H1 (cell line): Measurements from ENCODE around the gene EYA2. TPM values are rescaled to one million over a fixed set of nuclear protein-coding genes. Genes with fewer than 3 reads are reported as not detected.
"Not testable (repeated sequence)": the region's sequence is repeated elsewhere in the genome, so short reads cannot be mapped to it uniquely, and the experiment has no call there.

Source experiments
- CTCF ChIA-PET: fragments of 300-600 bp; sonication (Branson Sonifier 250); formaldehyde crosslinking; loops from one replicate; lab custom pipeline; 2021; ENCODE audit not compliant: partially characterized antibody; lab: Charles Lee
- POLR2A ChIA-PET: fragments of 300-600 bp; sonication (Branson Sonifier 250); formaldehyde crosslinking; loops from one replicate; lab custom pipeline; 2021; ENCODE audit warnings: inconsistent platforms; ENCODE audit not compliant: partially characterized antibody; lab: Charles Lee
- DNase-seq, 2 experiments: peaks; one replicate each; pipeline versions ENCODE4 v3.0.0 to v3.0.0-alpha.2; 2010 to 2022; ENCODE audit warnings: low spot score in 2 of 2, low read depth in 1 of 2, mixed read lengths in 1 of 2
- FAIRE-seq: peaks from 2 replicates; lab custom pipeline; 2011; peaks lifted over from hg19 to GRCh38; lab: Jason Lieb, UNC
- H2AFZ ChIP-seq: 2 replicates; pipeline ENCODE4 v1.8.1; 2012; ENCODE audit warnings: low read length, inconsistent platforms
- H2AK5ac ChIP-seq: 2 replicates; pipeline ENCODE4 v1.6.1; 2013; ENCODE audit warnings: low read depth, low read length
- H2BK120ac ChIP-seq: replicated peaks from 2 replicates; pipeline ENCODE3; 2013; ENCODE audit warnings: low read depth, low read length, inconsistent platforms
- H2BK12ac ChIP-seq: 2 replicates; pipeline ENCODE4 v1.6.1; 2013; ENCODE audit warnings: low read depth, low read length
- H2BK15ac ChIP-seq: 2 replicates; pipeline ENCODE4 v1.6.1; 2013; ENCODE audit warnings: low read length
- H2BK20ac ChIP-seq: 2 replicates; pipeline ENCODE4 v1.6.1; 2013; ENCODE audit warnings: low read length
- H2BK5ac ChIP-seq: 2 replicates; pipeline ENCODE4 v1.6.1; 2013; ENCODE audit warnings: low read depth, low read length
- H3K14ac ChIP-seq: 2 replicates; pipeline ENCODE4 v1.6.1; 2013; ENCODE audit warnings: inconsistent platforms; ENCODE audit not compliant: insufficient read length
- H3K18ac ChIP-seq: 2 replicates; pipeline ENCODE4 v1.6.1; 2013; ENCODE audit warnings: low read length; ENCODE audit errors: extremely low read depth
- H3K23ac ChIP-seq: 2 replicates; pipeline ENCODE4 v1.6.1; 2013; ENCODE audit warnings: inconsistent platforms; ENCODE audit not compliant: insufficient read length
- H3K23me2 ChIP-seq: 2 replicates; pipeline ENCODE4 v1.6.1; 2013; ENCODE audit warnings: low read depth, low read length
- H3K27ac ChIP-seq: 2 replicates; pipeline ENCODE4 v1.6.1; 2011; ENCODE audit warnings: low read depth, low read length, inconsistent platforms
- H3K27me3 ChIP-seq, 4 experiments: replicated peaks in 1 of 4; 1 replicate in 1 of 4; 2 replicates in 3 of 4; pipeline versions ENCODE4 v1.6.1 to v1.8.1; 2011 to 2013; ENCODE audit warnings: low read length in 3 of 4, mild to moderate bottlenecking in 3 of 4, inconsistent platforms in 2 of 4, mixed read lengths in 2 of 4, moderate library complexity in 1 of 4; ENCODE audit not compliant: control insufficient read depth in 3 of 4, insufficient read depth in 3 of 4; ENCODE audit errors: extremely low read depth in 1 of 4
- H3K36me3 ChIP-seq, 4 experiments: 2 replicates each; pipeline versions ENCODE4 v1.6.1 to v1.8.1; 2011 to 2013; ENCODE audit warnings: mild to moderate bottlenecking in 4 of 4, low read length in 3 of 4, moderate library complexity in 2 of 4, control low read depth in 1 of 4, inconsistent platforms in 1 of 4; ENCODE audit not compliant: insufficient read depth in 4 of 4, control insufficient read depth in 2 of 4
- H3K4ac ChIP-seq: replicated peaks from 2 replicates; pipeline ENCODE3; 2013; ENCODE audit warnings: low read length, low read depth, mixed read lengths, inconsistent platforms; ENCODE audit not compliant: insufficient read length
- H3K4me1 ChIP-seq, 4 experiments: replicated peaks in 1 of 4; 1 replicate in 1 of 4; 2 replicates in 3 of 4; pipeline versions ENCODE4 v1.6.1 to v1.8.1; 2011 to 2013; ENCODE audit warnings: low read length in 3 of 4, inconsistent platforms in 2 of 4, mixed read lengths in 1 of 4; ENCODE audit not compliant: insufficient read depth in 4 of 4, control insufficient read depth in 3 of 4
- H3K4me2 ChIP-seq, 2 experiments: 2 replicates each; pipeline versions ENCODE4 v1.6.1 to v1.8.1; 2011 to 2013; ENCODE audit warnings: low read depth in 2 of 2, low read length in 2 of 2, control low read depth in 1 of 2, inconsistent platforms in 1 of 2, mild to moderate bottlenecking in 1 of 2; ENCODE audit not compliant: insufficient read depth in 1 of 2
- H3K4me3 ChIP-seq, 4 experiments: fragments of 200-600, 300-600 bp in 1 of 4; sonication (generic), shearing (Covaris generic), sonication (Bioruptor Twin) in 1 of 4; 2 replicates each; pipeline versions ENCODE4 v1.5.1 to v1.8.1; 2011 to 2016; ENCODE audit warnings: low read length in 4 of 4, low read depth in 3 of 4, control low read depth in 2 of 4, inconsistent platforms in 2 of 4, mild to moderate bottlenecking in 2 of 4, mixed read lengths in 1 of 4, moderate library complexity in 1 of 4; ENCODE audit not compliant: insufficient read depth in 2 of 4; ENCODE audit errors: extremely low read depth in 1 of 4
- H3K56ac ChIP-seq: replicated peaks from 2 replicates; pipeline ENCODE3; 2013; ENCODE audit warnings: low read depth, mild to moderate bottlenecking, mixed read lengths, low read length, inconsistent platforms; ENCODE audit not compliant: insufficient read length
- H3K79me1 ChIP-seq: 2 replicates; pipeline ENCODE4 v1.6.1; 2013; ENCODE audit warnings: low read depth, low read length, control low read depth
- H3K79me2 ChIP-seq, 2 experiments: 2 replicates each; pipeline versions ENCODE4 v1.6.1 to v1.8.1; 2012 to 2013; ENCODE audit warnings: low read length in 2 of 2, mild to moderate bottlenecking in 2 of 2, inconsistent platforms in 1 of 2; ENCODE audit not compliant: insufficient read depth in 2 of 2, control insufficient read depth in 1 of 2
- H3K9ac ChIP-seq, 4 experiments: replicated peaks in 1 of 4; 1 replicate in 1 of 4; 2 replicates in 3 of 4; pipeline versions ENCODE4 v1.6.1 to v1.8.1; 2011 to 2013; ENCODE audit warnings: low read depth in 3 of 4, low read length in 3 of 4, control low read depth in 2 of 4, mild to moderate bottlenecking in 2 of 4, moderate library complexity in 2 of 4, inconsistent platforms in 1 of 4; ENCODE audit errors: extremely low read depth in 1 of 4
- H3K9me3 ChIP-seq, 2 experiments: 2 replicates each; pipeline versions ENCODE4 v1.6.1 to v1.8.1; 2012 to 2013; ENCODE audit warnings: mild to moderate bottlenecking in 2 of 2, moderate library complexity in 2 of 2, control low read depth in 1 of 2, inconsistent platforms in 1 of 2, low read depth in 1 of 2, low read length in 1 of 2, mixed read lengths in 1 of 2; ENCODE audit not compliant: insufficient read depth in 2 of 2
- H4K20me1 ChIP-seq, 2 experiments: replicated peaks in 1 of 2; 2 replicates each; pipeline versions ENCODE3 to v1.8.1; 2011 to 2013; ENCODE audit warnings: inconsistent platforms in 2 of 2, low read length in 2 of 2, mild to moderate bottlenecking in 1 of 2; ENCODE audit not compliant: insufficient read depth in 2 of 2, control insufficient read depth in 1 of 2
- H4K5ac ChIP-seq: 2 replicates; pipeline ENCODE4 v1.6.1; 2013; ENCODE audit warnings: low read length, low read depth, mixed read lengths, inconsistent platforms; ENCODE audit not compliant: insufficient read length
- H4K8ac ChIP-seq: 2 replicates; pipeline ENCODE4 v1.8.0; 2013; ENCODE audit warnings: mild to moderate bottlenecking, moderate library complexity, low read length, inconsistent platforms; ENCODE audit not compliant: insufficient read depth; ENCODE audit errors: extremely low read depth
- H4K91ac ChIP-seq: replicated peaks from 2 replicates; pipeline ENCODE3; 2013; ENCODE audit warnings: low read length, mixed read lengths, inconsistent platforms; ENCODE audit not compliant: insufficient read length
- WGBS, 2 experiments: shearing (Covaris generic) in 1 of 2; methylation state at CpG; one replicate each; pipeline versions ENCODE4 v1.1.6 to v1.1.7; 2013 to 2015; ENCODE audit warnings: low lambda C conversion rate in 2 of 2, mixed read lengths in 2 of 2, inconsistent platforms in 1 of 2, low coverage in 1 of 2, missing lambda C conversion rate in 1 of 2; ENCODE audit not compliant: insufficient replicate concordance in 2 of 2, insufficient coverage in 1 of 2, insufficient read length in 1 of 2; ENCODE audit errors: extremely low coverage in 1 of 2, missing lambda C conversion rate in 1 of 2; 5-methylcytosine and 5-hydroxymethylcytosine counted together
- polyA plus RNA-seq, 7 experiments: library from polyadenylated mRNA; depleted of rRNA in 3 of 7; stranded (reverse) in 5 of 7; unstranded in 2 of 7; fragments of >200 nt in 5 of 7; fragments of 200-250 nt in 2 of 7; gene quantifications; 1 replicate in 5 of 7; 2 replicates in 1 of 7; 4 replicates in 1 of 7; pipeline versions ENCODE4 v1.2.1 to v1.2.3, GENCODE V29; 2011 to 2013; ENCODE audit warnings: missing spikeins in 2 of 7, mixed read lengths in 2 of 7
- total RNA-seq: library from RNA; stranded (reverse); fragmentation: NEBNext Ultra II Directional; extraction: Animal tissue kit (Norgen Biotek cat#: 25700); gene quantifications from 2 replicates; pipeline ENCODE4 v1.2.1, GENCODE V29; 2021

EYA2 gene
- total and polyA plus RNA-seq, 2 of the 8 experiments (the other 6 are each of a cell fraction or from before 2014, with no cell fraction given) = 1.6 to 1.7 TPM

DNA sequence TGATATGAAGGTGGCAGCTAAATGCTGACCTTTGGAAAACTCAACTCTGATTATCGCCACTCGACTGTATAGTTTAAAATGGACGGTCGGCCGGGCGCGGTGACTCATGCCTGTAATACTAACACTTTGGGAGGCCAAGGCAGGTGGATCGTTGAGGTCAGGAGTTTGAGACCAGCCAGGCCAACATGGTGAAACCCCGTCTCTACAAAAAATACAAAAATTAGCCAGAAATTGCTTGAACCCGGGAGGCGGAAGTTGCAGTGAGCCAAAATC lies 310.1 kb downstream of the EYA2 start:
- not testable (repeated sequence) for H3K4me3 ChIP-seq, H3K4ac ChIP-seq, H3K79me2 ChIP-seq, H3K23me2 ChIP-seq, H2BK5ac ChIP-seq, H2BK20ac ChIP-seq, H4K91ac ChIP-seq, H3K4me2 ChIP-seq, H2BK12ac ChIP-seq, H3K27ac ChIP-seq, H2AK5ac ChIP-seq, H2BK120ac ChIP-seq, H2AFZ ChIP-seq, FAIRE-seq, H4K20me1 ChIP-seq, H3K9me3 ChIP-seq, H3K18ac ChIP-seq, H3K14ac ChIP-seq, H3K23ac ChIP-seq, H4K5ac ChIP-seq, H4K8ac ChIP-seq, H3K79me1 ChIP-seq, H3K9ac ChIP-seq, H2BK15ac ChIP-seq, H3K27me3 ChIP-seq, DNase-seq, H3K56ac ChIP-seq
- POLR2A ChIA-PET = interaction anchor here (0.6 to 1.3 kb wide), 3 partner anchors 8 to 10 kb away, joined by 3 to 6 read pairs (median 3); no protein-coding TSS in a partner anchor
- 96% methylated on average over 11 of the region's 11 CpGs; no CpG with 5 or more reads in 1 of the 2 experiments for WGBS, 2 experiments
- Histone ChIP-seq H3K4me1 (peaks cover 0 to 17% (median 6%) of the 10 kb centered on the region in 4 experiments; a peak in 6 of 7 replicates), H3K36me3 (peaks cover 1 to 15% (median 7%) of the 10 kb centered on the region in 4 experiments; a peak in 6 of 8 replicates)
- CTCF ChIA-PET = interaction anchor here (1.0 to 3.1 kb wide), 12 partner anchors 8 to 459 kb away, joined by 3 to 20 read pairs (median 5); no protein-coding TSS in a partner anchor
